ENCODE results near the gene SEM1. TPM values are rescaled to one million over a fixed set of nuclear protein-coding genes. Genes with fewer than 3 reads are reported as not detected.

SEM1 gene
- total and polyA plus RNA-seq, 2 of the 8 experiments (the other 6 are each of a cell fraction or from before 2014, with no cell fraction given) = 20.8 to 75.3 TPM

- TF ChIP-seq RBBP5 (IDR thresholded peaks at IDR 0.05; ENCODE audit: borderline replicate concordance, low read depth, low read length) (no peak), YY1 (IDR thresholded peaks at IDR 0.05; ENCODE audit: low read depth, low read length) (no peak), SIX5 (IDR thresholded peaks at IDR 0.05; ENCODE audit: low read depth, low read length) (no peak)
These were observed 9.1 kb downstream of the SEM1 start (continued) for GRCh38 chr7:96700516-96700915.
